HG03520 (cell line): ENCODE measurements around the gene PPRC1.

Experiments
- ATAC-seq: cut with Tn5 transposase; IDR thresholded peaks from one replicate; pipeline ENCODE4 v1.9.1; 2021; ENCODE audit warnings: mild to moderate bottlenecking, moderate library complexity; ENCODE audit not compliant: unreplicated experiment

Gene PPRC1, protein sequence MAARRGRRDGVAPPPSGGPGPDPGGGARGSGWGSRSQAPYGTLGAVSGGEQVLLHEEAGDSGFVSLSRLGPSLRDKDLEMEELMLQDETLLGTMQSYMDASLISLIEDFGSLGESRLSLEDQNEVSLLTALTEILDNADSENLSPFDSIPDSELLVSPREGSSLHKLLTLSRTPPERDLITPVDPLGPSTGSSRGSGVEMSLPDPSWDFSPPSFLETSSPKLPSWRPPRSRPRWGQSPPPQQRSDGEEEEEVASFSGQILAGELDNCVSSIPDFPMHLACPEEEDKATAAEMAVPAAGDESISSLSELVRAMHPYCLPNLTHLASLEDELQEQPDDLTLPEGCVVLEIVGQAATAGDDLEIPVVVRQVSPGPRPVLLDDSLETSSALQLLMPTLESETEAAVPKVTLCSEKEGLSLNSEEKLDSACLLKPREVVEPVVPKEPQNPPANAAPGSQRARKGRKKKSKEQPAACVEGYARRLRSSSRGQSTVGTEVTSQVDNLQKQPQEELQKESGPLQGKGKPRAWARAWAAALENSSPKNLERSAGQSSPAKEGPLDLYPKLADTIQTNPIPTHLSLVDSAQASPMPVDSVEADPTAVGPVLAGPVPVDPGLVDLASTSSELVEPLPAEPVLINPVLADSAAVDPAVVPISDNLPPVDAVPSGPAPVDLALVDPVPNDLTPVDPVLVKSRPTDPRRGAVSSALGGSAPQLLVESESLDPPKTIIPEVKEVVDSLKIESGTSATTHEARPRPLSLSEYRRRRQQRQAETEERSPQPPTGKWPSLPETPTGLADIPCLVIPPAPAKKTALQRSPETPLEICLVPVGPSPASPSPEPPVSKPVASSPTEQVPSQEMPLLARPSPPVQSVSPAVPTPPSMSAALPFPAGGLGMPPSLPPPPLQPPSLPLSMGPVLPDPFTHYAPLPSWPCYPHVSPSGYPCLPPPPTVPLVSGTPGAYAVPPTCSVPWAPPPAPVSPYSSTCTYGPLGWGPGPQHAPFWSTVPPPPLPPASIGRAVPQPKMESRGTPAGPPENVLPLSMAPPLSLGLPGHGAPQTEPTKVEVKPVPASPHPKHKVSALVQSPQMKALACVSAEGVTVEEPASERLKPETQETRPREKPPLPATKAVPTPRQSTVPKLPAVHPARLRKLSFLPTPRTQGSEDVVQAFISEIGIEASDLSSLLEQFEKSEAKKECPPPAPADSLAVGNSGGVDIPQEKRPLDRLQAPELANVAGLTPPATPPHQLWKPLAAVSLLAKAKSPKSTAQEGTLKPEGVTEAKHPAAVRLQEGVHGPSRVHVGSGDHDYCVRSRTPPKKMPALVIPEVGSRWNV (N-terminal part only)

DNA sequence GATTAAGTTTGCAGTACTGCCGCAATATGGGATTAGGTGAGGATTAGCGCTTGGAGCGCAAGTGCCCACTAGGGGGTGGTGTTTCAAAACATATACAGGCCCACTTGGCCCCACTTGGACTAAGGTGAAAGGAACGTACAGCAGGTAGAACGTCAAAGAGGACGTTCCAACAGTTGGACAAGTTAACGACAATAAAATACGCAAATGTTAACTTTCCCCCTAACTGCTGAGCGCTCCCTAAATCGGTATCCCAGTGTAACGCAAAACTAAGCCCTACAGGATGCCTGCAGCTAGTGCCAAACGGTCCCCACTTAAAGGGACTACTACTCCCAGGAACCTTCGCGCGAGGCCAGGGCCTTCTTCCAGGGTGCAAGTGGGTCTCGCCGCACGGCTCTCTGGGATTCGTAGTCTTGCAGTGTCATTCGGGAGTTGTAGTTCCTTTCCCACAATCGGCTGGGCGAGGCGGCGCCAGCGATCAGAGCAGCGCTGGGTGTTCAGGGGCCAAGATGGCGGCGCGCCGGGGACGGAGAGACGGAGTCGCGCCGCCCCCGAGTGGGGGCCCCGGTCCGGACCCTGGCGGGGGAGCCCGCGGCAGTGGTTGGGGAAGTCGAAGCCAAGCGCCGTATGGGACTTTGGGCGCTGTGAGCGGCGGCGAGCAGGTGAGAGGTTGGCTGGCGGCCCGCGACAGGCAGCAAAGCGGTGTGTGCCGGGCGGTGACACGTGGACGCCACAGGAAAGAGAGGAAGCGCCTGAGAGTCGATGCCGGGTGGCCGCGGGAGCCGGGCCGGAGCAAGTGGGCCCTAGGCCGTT is at the start of gene PPRC1:
Gene PPRC1 (plus strand): TSS at position 478 of the 810 bp plus-strand sequence. CDS start 29 bp downstream, at position 507.
- ATAC-seq, result peak; percentile 91

DNA sequence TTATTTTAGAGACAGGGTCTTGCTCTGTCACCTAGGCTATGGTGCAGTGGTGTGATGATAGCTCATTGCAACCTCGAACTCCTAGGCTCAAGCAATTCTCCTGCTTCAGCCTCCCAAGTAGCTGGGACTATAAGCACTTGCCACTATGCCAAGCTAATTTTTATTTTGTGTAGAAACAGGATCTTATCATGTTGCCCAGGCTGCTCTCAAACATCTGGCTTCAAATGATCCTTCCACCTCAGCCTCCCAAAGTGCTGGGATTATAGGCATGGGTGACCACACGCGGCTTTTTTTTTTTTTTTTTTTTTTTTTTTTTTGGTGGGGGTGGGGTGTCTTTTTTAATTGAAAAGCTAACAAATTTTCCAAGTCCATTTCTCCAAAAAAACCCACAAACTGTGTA is 49.3 kb upstream of the PPRC1 start:
- ATAC-seq, result no peak

GRCh38 chr10:102085336-102085735 is 47.5 kb upstream of the PPRC1 start:
- ATAC-seq, result no peak

- ATAC-seq, result no peak
Observed at GRCh38 chr10:102086196-102086595, 46.6 kb upstream of the PPRC1 start.

- ATAC-seq, result no peak
Observed at GRCh38 chr10:102090772-102091171, 42.1 kb upstream of the PPRC1 start.

DNA sequence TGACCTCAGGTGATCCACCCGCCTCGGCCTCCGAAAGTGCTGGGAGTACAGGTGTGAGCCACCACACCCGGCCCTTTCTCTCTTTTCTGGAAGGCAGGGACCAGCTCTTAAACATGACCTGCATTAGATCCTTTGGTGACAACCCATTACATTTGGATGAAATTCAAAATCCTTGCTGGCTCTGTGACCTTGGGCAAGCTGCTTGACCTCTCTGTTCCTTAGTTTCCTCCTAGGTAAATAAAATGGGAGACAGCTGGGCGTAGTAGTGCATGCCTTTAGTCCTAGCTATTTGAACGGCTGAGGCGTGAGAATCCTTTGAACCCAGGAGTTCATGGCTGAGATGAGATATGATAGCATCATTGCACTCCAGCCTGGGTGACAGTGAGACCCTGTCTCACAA is 36.4 kb upstream of the PPRC1 start:
- no peak for ATAC-seq

GRCh38 chr10:102101152-102101551 is 31.7 kb upstream of the PPRC1 start:
- no peak for ATAC-seq

DNA sequence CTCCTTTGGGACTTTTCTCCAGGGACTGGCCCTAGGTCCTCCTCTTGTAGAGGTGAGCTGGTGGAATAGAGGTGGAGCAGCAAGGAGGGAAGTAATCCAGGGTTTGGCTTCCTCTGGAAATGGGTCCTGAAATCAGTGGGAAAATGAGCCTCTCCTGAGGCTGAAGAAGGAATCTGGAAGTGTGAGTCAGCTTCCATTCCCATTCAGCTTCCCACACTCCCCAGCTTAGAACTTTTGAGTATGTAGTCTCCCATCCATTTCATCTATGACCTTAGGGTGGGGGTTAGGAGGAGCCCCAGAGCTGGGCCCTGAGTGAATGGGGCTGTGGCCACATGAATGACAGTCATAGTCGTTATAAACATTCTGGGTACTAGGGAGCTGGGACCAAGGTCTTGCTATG is 30.4 kb upstream of the PPRC1 start:
- no peak for ATAC-seq

GRCh38 chr10:102106998-102107397 is 25.8 kb upstream of the PPRC1 start:
- ATAC-seq, result no peak

GRCh38 chr10:102109166-102110116 is 23.4 kb upstream of the PPRC1 start:
- no peak for ATAC-seq

GRCh38 chr10:102111276-102111675 is 21.6 kb upstream of the PPRC1 start:
- no peak for ATAC-seq

DNA sequence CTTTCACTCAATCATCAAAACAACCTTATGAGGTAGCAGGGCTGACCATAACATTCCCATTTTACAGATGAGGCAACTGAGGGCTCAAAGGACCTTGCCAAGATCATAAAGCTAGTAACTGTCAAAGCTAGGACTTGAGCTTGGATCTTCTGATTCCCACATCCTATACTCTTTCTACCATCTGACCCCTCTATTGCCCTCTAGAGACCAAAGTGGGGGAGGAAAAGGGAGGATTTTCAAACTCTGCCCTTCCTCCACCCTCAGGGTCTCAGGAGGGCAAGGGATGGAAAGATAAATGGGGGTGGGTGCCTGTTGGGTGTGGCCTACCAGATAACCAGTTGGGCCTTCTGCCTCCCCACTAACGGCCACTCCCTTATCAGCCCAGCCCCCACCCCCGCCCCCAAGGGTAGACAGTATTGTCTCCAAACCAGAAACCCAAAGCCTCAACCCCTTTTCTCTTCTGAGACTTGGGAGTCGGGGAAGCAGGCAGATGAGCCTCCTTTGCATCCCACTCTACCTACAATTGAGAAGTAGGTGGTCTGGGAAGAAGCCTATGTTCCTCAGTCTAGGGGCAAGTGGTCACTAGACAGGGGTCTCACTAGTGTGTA is 20.5 kb upstream of the PPRC1 start:
- no peak for ATAC-seq

- no peak for ATAC-seq
Observed at GRCh38 chr10:102113261-102113955, 19.4 kb upstream of the PPRC1 start.

DNA sequence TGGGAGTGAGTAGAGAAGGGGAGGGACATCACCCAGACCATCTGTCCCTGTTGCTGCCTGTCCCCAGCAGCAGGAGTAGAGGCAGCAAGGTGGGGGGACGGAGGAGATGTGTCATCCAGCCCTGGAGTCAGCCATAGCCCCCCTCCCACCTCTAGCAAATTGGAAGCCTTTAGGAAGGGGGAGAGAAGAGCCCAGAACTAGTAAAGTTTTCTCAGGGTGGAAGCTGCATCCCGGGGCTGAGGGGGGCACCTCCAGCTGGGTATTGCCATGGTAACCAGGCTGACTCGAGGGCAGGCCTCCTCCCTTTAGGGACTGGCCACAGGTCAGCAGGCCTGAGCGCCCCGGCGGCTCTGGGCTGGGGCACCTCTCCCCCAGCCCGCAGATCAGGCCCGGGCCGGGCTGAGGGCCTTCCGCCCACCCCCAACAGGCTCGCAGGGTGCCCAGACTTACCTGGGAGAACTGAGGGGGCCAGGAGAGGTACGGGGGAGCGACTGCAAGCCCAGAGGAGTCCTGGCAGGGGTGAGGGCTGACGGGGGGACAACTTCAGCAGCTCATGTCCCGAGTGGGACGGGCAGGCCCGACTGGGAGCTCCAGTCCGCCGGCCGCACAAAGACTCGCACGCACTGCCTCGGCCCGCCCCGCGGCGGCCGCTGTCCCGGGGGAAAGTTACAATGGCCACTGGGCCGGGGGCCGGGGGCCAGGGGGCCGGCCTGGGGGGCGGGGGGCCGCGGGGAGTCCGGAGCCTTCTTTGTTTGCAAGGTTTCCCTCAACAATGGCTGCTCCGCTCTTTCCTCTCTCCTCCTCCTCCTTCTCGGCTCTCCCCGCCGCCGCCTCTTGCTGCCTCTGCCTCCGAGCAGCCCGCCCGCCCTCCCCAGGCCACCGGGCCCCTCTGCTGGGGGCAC is 18.6 kb upstream of the PPRC1 start:
- ATAC-seq, result no peak

- ATAC-seq, result peak; percentile 43
Observed at GRCh38 chr10:102114861-102115618, 17.8 kb upstream of the PPRC1 start.

- ATAC-seq, result no peak
Observed at GRCh38 chr10:102115775-102116174, 17.1 kb upstream of the PPRC1 start.
